AG09319 (cell line): ENCODE data around the gene SLC25A30.

Source experiments
- DNase-seq: peaks from one replicate; pipeline ENCODE4 v3.0.0-alpha.2; 2010; ENCODE audit warnings: low read depth; ENCODE audit errors: extremely low read depth
- TF ChIP-seq, protein P1 (sequence below): IDR thresholded peaks from 2 replicates; pipeline ENCODE4 v1.5.1; 2011; ENCODE audit warnings: low read depth, mild to moderate bottlenecking, inconsistent platforms, low read length, moderate library complexity

The SLC25A30 gene, protein sequence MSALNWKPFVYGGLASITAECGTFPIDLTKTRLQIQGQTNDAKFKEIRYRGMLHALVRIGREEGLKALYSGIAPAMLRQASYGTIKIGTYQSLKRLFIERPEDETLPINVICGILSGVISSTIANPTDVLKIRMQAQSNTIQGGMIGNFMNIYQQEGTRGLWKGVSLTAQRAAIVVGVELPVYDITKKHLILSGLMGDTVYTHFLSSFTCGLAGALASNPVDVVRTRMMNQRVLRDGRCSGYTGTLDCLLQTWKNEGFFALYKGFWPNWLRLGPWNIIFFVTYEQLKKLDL

DNA sequence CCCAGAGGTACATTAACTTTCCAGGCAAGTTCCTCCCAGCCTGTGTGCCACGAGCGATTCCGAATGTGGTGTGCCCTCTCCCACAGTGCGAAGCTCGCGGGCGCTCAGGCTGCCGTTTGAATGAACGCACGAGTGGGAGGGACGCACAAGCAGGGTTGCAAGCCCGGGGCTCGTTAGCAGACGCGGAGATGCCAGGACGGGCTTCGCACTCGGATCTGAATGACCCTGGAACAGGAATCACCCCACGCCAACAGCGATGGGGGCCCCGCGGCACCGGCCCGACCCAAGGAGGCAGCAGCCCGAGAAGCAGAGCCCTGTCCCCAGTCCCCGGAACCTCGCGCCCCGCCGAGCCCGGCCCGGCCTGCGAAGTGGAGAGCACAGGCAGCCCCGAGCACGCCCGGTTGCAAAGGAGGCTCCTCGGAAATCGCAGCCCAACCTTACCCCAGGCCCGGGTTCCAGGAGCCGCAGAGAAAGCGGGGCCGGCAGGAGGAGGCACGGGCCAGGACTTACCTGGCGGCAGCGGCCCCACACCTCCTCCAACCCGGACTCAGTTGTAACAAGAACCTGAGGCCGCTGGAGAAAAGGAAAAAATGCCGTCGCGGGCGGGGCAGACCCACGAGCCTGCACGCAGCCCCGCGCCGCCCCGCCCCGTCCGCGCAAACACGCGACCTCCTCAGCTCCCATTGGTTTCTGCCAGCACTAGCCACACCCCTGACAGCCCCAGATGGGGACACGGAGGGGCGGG, at the start of gene SLC25A30:
TSS of gene SLC25A30 (minus strand) at position 584 of the 745 bp plus-strand sequence. CDS start 6,948 bp downstream, outside the sequence.
- TF ChIP-seq, protein P1, sequence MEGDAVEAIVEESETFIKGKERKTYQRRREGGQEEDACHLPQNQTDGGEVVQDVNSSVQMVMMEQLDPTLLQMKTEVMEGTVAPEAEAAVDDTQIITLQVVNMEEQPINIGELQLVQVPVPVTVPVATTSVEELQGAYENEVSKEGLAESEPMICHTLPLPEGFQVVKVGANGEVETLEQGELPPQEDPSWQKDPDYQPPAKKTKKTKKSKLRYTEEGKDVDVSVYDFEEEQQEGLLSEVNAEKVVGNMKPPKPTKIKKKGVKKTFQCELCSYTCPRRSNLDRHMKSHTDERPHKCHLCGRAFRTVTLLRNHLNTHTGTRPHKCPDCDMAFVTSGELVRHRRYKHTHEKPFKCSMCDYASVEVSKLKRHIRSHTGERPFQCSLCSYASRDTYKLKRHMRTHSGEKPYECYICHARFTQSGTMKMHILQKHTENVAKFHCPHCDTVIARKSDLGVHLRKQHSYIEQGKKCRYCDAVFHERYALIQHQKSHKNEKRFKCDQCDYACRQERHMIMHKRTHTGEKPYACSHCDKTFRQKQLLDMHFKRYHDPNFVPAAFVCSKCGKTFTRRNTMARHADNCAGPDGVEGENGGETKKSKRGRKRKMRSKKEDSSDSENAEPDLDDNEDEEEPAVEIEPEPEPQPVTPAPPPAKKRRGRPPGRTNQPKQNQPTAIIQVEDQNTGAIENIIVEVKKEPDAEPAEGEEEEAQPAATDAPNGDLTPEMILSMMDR, result no peak
- DNase-seq, result peak; percentile 60

DNA sequence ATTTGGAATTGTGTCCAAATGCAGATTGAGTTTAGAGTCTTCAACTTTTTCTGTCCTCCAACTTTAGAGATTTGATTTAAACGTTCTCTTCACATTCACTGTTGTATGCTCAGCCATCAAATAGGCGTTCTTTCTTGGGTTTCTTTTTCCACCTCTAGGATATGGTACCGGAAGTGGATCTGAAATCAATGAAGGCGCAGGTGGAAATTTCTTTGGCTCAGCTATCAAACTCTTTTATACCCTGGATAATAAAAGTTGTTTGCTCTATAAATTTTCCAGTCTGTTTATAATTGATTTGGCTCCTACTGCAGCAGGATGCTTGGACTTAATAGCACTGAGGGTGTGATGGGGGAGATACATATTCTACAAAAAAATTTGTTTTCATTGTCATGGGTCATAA, 48.2 kb upstream of the SLC25A30 start:
- TF ChIP-seq, protein P1, result no peak
- DNase-seq, result no peak

DNA sequence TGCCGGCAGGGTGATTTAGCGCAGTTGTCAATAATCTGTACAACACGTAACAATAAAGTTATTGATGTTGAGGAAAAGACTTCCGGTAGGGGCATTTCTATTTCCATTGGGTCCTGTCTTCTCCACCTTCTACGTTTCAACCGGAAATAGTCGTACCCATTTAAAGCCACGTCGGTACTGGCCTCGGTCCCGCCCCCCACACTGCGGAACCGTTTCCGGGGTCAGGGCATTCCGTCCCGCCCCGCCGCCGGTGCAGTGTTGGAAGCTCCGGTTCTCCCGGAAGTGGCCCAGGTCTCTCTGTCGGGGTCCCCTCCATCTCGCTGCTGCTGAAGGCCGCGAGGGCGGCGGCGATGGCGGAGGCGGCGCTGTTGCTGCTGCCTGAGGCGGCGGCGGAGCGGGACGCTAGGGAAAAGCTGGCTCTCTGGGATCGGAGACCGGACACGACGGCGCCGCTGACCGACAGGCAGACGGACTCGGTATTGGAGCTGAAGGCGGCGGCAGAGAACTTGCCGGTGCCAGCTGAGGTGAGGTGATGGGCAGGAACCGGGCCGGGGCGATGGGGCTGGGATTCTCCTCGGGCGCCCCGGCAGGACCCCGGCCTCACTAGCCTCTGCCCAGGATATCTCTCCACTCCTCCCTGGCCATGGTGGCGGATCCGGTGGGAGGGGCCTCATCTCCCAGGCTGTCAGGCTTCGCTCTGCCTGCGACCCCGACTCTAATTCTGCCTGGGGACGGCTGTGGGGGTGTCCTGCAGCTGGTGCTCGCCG, 46.7 kb upstream of the SLC25A30 start, which contains the start of gene COG3:
TSS of gene COG3 (plus strand) at position 253 of the 767 bp plus-strand sequence. CDS start at position 351, 98 bp downstream.
- peak; percentile 94 for DNase-seq
- TF ChIP-seq, protein P1, result peak; percentile 35; the same call in 1 of the 2 replicates

DNA sequence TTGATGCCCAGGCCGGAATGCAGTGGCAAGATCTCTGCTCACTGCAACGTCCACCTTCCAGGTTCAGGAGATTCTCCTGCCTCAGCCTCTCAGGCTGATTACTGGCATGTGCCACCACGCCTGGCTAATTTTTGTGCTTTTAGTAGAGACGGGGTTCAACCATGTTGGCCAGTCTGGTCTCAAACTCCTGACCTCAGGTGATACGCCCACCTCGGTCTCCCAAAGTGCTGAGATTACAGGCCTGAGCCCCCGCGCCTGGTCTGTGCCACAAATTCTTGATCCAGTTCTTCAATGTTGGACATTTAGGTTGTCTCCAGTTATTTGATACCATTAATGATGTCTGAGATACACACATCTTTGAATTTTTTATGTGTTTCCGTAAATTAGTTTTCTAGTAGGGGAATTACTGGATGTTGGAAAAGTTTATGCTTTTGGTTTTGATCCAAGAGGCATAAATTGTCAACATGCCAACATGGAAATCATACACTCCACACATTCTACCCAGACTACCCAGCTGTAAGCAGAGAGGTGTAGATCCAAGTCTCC, 46.0 kb upstream of the SLC25A30 start:
- TF ChIP-seq, protein P1, result no peak; the same call in 1 of the 2 replicates
- no peak for DNase-seq

DNA sequence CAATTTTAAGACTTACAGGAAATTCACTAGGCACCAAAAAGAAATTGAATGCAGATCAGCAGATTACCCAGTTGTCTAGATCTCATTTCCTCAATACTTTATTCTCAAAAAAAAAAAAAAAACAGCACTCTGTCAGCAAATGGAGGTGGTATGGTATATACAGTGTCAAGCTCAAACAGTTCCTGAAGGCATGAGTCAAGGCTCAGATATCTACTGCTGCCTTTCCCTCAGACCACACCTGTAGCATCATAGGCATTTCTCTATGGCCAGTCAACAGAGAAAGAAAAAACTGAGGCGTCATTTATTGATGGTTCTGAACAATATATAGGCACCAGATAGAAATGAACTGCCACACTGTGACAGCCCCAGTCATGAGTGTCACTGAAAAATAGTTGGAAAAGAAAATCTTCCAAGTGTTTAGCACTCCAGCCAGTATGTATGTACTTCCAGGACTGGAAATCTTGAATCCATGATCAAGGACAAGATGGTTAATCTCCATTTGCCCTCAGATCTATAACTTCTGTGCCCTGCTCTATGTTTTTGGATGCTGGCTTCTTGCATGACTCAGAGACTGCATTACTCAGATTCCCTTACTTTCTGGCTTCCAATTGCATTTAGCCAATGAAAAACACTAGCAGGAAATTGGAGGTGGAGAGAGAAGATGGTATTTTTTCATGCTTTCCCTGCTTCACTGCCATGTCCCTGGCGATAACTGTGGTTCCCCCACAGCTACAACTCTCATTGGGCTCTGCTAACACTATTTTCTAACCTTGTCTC, 38.2 kb upstream of the SLC25A30 start:
- TF ChIP-seq, protein P1, result no peak
- DNase-seq, result no peak

DNA sequence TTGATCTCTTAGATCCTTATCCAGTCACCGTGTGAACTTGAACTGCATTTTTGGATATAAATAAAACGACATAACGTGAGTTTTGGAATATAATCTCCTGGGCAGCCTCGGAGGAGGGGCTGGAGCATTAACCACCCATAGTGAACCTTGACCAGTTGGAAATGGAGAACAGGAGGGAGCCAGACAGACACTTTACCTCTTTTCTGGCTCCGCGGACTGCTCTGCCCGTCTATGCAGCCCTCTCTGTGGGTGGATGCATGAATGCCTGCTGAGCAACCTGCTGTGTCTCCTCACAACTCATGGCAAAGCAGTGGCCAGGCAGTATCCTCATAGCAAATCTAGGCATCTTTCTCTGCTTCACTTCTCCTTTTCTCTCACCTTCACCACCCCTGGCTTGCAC, 36.0 kb upstream of the SLC25A30 start:
- no peak for DNase-seq
- TF ChIP-seq, protein P1, result no peak
